Activated T-cell treated with anti-CD3 and anti-CD28 coated beads, Interleukin-2, amount 50 U/mL, for 24 hours (primary cell): ENCODE measurements around the gene MBD5.

Source experiments
- DNase-seq: peaks from one replicate; pipeline ENCODE4 v3.0.0-alpha.2; 2020
- H3K27ac Mint-ChIP-seq: 2 replicates; pipeline ENCODE4 v1.8.0; 2020; ENCODE audit warnings: mild to moderate bottlenecking, mixed read lengths
- H3K27me3 Mint-ChIP-seq: 2 replicates; pipeline ENCODE4 v1.8.0; 2020; ENCODE audit warnings: mixed read lengths
- H3K36me3 Mint-ChIP-seq: 2 replicates; pipeline ENCODE4 v1.8.0; 2020; ENCODE audit warnings: low read depth, mixed read lengths
- H3K4me1 Mint-ChIP-seq: 2 replicates; pipeline ENCODE4 v1.8.0; 2020; ENCODE audit warnings: low read depth, mixed read lengths
- H3K4me3 Mint-ChIP-seq: 2 replicates; pipeline ENCODE4 v1.8.0; 2020; ENCODE audit warnings: mild to moderate bottlenecking, moderate library complexity, mixed read lengths
- H3K9me3 Mint-ChIP-seq: 2 replicates; pipeline ENCODE4 v1.8.0; 2020; ENCODE audit warnings: mixed read lengths

Gene MBD5

DNA sequence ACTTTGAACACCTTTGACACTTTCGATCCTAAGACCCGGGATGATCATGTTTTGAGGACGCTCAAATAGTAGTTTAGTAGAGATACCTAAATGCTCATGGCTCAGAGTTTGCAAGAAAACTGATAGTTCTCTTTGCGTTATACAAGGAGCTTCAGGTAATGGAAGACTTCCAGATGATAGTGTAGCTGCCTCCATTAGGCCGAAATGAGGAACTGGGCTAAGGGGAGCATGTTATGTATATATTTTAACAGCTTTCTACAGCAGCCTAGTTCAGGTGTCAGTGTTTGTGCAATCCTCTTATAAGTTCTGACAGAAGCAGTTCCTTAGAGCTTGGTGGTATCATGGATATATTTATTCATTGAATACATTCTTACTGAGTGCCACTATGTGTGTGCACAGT, 496.9 kb downstream of the MBD5 start:
- H3K4me3 Mint-ChIP-seq: no peak overlapping the region
- no peak overlapping the region for H3K27ac Mint-ChIP-seq
- no peak for DNase-seq
- H3K27me3 Mint-ChIP-seq: no peaks in the 10 kb centered on the region
- no peaks in the 10 kb centered on the region for H3K36me3 Mint-ChIP-seq
- H3K4me1 Mint-ChIP-seq: peaks cover 41% of the 10 kb centered on the region
- no peaks in the 10 kb centered on the region for H3K9me3 Mint-ChIP-seq

DNA sequence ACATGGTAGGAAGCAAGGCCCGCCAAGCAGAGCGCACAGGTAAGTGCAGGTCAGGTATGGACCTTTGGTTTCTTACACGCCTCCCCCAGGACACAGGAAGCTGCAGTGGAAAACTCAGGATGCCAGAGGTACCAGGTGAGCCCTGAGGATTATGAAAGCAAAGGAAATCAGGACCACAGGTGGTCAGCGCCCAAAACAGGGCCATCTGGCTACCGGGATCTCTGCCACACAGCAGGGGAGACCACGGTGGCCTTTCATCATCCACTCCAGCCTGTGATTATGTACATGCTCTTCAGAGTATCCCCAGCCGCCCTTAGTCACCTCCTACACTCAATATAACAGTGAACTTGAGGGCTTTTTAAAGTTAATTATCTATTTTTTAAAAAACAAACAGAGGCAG, 498.1 kb downstream of the MBD5 start:
- no peaks in the 10 kb centered on the region for H3K36me3 Mint-ChIP-seq
- H3K27me3 Mint-ChIP-seq: no peaks in the 10 kb centered on the region
- no peak overlapping the region for H3K27ac Mint-ChIP-seq
- H3K4me3 Mint-ChIP-seq: no peak overlapping the region
- H3K9me3 Mint-ChIP-seq: no peaks in the 10 kb centered on the region
- no peak for DNase-seq
- peaks cover 48% of the 10 kb centered on the region for H3K4me1 Mint-ChIP-seq

DNA sequence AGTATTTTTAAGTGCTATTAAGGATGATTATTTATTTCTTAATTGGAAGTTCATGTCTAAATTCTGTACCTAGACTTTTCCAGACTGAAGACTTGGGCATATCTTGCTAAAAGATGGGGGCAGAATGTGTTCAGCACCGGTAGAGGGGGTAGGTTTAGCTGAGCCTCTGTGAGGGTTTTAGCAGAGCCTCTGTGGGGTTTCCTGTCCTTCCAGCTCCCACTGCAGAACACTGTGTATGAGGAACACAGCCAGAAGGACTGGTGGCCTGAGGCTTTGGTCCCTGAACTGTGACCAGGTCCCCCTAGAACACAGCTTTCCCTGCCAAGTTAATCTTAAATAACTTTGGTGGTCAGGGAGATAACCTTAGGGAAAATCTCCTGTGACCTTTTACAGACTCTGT, 500.3 kb downstream of the MBD5 start:
- Mint-ChIP-seq H3K4me1 (peaks cover 57% of the 10 kb centered on the region), H3K36me3 (no peaks in the 10 kb centered on the region), H3K9me3 (peaks cover 3% of the 10 kb centered on the region), H3K27ac (no peak overlapping the region), H3K27me3 (no peaks in the 10 kb centered on the region), H3K4me3 (no peak overlapping the region)
- DNase-seq: no peak

DNA sequence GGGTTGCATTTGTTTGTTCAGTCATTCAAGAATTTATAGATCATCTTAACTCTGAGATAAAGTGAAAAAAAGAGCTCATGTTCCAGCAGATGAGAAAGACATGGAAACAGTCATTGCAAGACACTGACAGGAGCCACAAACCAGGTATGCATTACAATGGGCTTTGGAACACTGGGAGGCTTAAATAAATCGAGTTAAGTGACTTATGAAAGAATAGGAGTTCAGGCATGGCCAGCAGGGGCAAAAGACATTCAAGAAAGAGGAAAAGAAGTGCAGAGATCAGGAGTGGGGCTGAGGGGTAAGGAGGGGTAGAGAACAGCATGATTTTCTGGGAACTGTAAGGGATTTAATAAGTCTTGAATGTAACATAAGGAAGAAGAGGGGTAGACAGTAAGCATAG, 502.4 kb downstream of the MBD5 start:
- DNase-seq: no peak
- peaks cover 3% of the 10 kb centered on the region for H3K9me3 Mint-ChIP-seq
- H3K4me3 Mint-ChIP-seq: no peak overlapping the region
- H3K36me3 Mint-ChIP-seq: no peaks in the 10 kb centered on the region
- no peaks in the 10 kb centered on the region for H3K27me3 Mint-ChIP-seq
- H3K27ac Mint-ChIP-seq: peak overlapping the region; percentile 65
- H3K4me1 Mint-ChIP-seq: peaks cover 76% of the 10 kb centered on the region

DNA sequence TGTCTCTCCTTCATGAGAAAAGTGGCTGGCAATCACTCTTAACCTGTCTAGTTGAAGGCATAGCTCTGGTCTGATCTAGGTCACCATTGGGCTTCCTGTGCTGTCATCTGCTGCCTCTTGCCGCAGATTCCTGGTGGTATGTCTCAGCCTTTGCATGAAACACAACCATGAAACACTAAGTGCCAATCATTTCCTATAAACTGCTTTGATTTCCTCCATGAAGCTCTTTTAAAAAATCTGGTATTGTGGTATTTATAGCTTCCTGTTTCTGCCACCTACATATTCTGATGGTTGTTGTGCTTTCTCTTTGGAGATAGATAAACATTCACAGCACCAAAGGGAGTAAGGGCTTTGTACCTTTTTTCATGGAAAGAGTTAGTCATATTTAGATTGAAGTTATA, 503.6 kb downstream of the MBD5 start:
- no peaks in the 10 kb centered on the region for H3K27me3 Mint-ChIP-seq
- DNase-seq: no peak
- no peaks in the 10 kb centered on the region for H3K36me3 Mint-ChIP-seq
- peak overlapping the region; percentile 81 for H3K27ac Mint-ChIP-seq
- peaks cover 87% of the 10 kb centered on the region for H3K4me1 Mint-ChIP-seq
- peaks cover 3% of the 10 kb centered on the region for H3K9me3 Mint-ChIP-seq
- peak overlapping the region; percentile 11 for H3K4me3 Mint-ChIP-seq

DNA sequence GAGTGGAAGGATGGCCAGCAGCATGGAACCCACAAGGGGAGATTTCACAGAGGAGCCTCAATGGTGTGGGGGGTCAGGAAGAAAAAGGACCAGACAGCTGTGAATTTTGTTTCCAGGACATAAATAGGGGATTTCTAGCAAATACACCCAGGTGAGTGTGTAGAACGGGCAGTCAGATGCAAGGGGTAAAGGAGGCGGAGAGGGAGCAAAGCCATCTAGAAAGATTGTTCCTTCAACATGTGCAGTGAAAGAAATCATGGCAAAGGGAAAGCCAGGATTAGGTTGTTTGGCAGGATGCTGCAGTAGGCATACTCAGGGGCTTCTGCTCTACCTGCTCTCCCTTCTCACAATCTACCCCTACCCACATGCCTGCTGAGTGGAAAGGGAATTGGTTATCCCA, 504.2 kb downstream of the MBD5 start:
- no peak for DNase-seq
- Mint-ChIP-seq H3K4me3 (peak overlapping the region; percentile 10), H3K9me3 (peaks cover 3% of the 10 kb centered on the region), H3K4me1 (peaks cover 93% of the 10 kb centered on the region), H3K36me3 (no peaks in the 10 kb centered on the region), H3K27ac (peak overlapping the region; percentile 81), H3K27me3 (no peaks in the 10 kb centered on the region)

DNA sequence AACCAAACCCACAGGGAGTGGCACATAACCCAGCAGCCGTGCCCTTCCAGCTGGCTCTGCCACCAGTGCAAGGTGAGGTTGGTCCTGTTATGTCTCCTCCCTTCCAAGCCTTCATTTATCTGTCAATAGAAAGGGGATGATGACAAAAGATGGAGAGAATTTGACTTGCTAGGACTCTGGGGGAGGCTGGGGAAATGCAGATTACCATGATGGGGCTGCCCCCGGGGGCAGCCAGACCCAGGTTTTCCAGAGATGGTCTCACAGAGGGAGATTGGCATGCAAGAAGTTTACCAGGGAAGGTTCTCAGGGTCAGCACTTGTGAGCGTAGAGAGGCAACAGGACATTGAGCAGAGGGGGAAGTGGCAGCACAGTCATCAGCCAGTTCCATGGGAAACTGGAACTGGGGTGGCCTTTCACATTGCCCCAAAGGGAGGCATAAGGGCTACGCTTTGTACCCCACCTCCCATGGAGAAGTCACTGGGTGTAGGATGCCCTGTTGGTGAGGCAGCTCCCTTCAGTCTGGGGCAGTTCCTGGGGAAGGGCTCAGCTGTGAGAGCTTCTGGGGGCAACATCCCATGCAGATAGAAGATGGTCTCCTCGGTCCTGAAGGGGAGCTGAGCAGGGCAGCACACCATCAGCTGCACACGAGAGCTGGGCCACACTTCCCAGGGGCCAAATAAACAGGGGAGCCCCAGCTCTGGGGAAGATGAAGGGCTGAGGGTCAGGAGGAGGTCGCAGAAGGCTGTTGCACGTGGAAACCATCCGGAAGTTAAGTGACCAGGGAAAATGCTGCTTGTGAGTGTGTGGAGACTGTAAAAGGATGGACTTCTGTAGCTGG, 505.8 kb downstream of the MBD5 start:
- H3K4me3 Mint-ChIP-seq: peak overlapping the region; percentile 3
- peaks cover 94% of the 10 kb centered on the region for H3K4me1 Mint-ChIP-seq
- no peaks in the 10 kb centered on the region for H3K36me3 Mint-ChIP-seq
- H3K27ac Mint-ChIP-seq: peak overlapping the region; percentile 90
- H3K27me3 Mint-ChIP-seq: no peaks in the 10 kb centered on the region
- DNase-seq: no peak
- peaks cover 3% of the 10 kb centered on the region for H3K9me3 Mint-ChIP-seq

DNA sequence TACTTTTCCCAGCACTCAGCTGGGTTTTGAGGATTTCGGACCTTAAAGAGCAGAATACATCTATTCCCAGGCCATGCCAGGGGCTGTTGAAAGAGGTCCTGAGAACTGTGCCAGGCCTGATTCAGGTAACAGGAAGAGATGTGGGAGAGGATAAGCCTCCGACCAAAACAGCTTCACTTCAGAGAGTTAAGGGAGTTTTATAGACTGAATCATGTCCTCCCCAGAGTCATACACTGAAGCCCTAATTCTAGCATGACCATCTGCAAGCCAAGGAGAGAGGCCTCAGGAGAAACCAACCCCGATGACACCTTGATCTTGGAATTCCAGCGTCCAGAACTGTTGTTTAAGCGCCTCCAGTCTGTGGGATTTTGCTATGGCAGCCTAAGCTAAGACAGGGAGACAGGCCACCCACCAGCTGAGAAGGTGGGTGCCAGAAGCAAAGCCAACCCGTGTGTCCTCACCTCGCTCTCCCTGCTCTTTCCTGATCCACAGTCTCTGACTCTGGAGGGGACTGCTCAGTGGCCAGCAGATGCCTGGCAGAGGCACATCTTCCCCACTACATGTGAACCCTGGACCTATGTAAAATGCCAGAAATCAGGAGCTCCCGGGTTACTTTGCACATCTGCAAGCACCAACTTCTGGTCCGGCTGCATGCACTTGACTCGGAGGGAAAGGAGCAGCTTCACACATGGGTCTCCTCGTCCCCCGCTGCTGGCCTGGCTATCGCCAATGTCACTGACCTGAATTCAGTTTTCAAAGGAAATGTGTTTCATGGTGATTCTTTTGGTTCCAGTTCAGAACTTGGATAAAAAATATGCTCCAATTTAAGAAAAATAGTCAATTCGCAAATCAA, 506.8 kb downstream of the MBD5 start:
- H3K4me3 Mint-ChIP-seq: peak overlapping the region; percentile 66
- no peaks in the 10 kb centered on the region for H3K27me3 Mint-ChIP-seq
- peaks cover 3% of the 10 kb centered on the region for H3K9me3 Mint-ChIP-seq
- peaks cover 84% of the 10 kb centered on the region for H3K4me1 Mint-ChIP-seq
- peak overlapping the region; percentile 90 for H3K27ac Mint-ChIP-seq
- no peaks in the 10 kb centered on the region for H3K36me3 Mint-ChIP-seq
- DNase-seq: peak; percentile 61

DNA sequence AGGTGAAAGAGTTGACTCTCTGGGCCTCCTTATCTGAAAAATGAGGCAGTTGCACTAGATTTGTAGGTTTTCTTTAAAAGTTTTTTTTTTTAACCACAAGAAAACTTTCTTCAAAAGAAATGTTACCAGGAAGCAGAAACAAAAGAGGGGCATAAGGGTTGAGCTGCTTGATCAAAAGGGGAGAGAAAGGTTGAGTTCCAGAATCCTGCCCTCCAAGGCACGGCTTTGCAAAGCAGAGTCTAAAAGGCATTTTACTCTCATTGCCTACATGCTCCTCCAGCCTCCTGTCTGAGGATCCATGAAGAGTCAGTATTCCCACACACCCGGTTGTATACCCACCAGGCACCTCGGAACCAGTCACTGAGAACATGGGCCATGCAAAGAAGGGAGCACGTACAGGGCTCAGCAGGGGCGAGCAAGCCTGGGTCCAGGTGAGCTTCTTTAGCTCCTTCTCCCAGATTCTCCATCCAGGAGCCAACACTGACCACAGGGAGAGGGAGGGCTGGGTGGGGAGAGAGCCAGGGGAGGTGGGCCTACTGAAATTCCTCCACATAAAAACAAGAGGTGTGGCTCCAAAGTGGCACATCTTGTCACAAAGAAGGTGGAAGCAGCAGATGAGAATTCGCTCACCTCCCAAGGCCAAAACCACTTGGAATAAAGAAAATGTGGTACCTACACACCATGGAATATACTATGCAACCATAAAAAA, 507.6 kb downstream of the MBD5 start:
- Mint-ChIP-seq H3K36me3 (no peaks in the 10 kb centered on the region), H3K4me3 (peak overlapping the region; percentile 66), H3K27me3 (no peaks in the 10 kb centered on the region), H3K27ac (peak overlapping the region; percentile 90), H3K4me1 (peaks cover 80% of the 10 kb centered on the region), H3K9me3 (peaks cover 3% of the 10 kb centered on the region)
- DNase-seq: peak; percentile 52

DNA sequence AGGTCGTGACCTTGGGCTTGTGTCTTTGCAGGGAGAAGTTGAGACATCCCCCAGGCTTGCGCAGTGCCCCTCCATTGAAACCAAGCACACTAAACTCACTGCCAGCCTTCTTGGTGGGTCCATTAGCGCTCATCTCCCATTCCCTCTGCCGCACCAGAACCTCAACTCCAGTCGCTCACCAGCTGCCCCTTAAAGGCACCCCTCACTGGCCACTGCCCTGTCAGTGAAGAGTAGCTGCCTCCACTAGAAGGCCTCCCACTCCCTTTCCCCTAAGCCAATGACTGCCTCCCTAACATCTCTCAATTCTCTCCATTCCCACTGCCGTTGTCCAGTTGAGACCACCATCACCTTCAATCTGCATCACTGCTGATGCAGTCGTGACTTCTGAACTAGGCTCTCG, 508.9 kb downstream of the MBD5 start:
- no peaks in the 10 kb centered on the region for H3K36me3 Mint-ChIP-seq
- DNase-seq: no peak
- peaks cover 76% of the 10 kb centered on the region for H3K4me1 Mint-ChIP-seq
- no peak overlapping the region for H3K4me3 Mint-ChIP-seq
- no peaks in the 10 kb centered on the region for H3K27me3 Mint-ChIP-seq
- H3K9me3 Mint-ChIP-seq: peaks cover 3% of the 10 kb centered on the region
- no peak overlapping the region for H3K27ac Mint-ChIP-seq

DNA sequence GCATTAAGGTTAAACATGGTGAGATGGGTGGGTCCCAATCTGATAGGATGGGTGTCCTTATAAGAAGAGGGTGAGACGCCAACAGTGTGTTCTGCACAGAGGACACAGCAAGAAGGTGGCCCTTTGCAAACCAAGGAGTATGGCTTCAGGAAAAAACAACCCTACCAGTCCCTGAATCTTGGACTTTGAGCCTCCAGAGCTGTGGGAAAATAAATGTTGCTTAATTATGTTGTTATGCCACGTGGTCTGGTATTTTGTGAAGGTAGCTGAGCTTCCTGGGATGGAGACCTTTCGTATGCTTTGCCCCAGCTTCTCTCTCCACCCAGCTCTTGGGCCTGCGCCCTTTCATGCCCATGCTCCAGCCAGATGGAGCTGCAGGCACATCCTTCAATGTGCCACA, 509.5 kb downstream of the MBD5 start:
- no peaks in the 10 kb centered on the region for H3K27me3 Mint-ChIP-seq
- no peak for DNase-seq
- no peaks in the 10 kb centered on the region for H3K36me3 Mint-ChIP-seq
- H3K4me1 Mint-ChIP-seq: peaks cover 72% of the 10 kb centered on the region
- no peak overlapping the region for H3K27ac Mint-ChIP-seq
- H3K4me3 Mint-ChIP-seq: no peak overlapping the region
- no peaks in the 10 kb centered on the region for H3K9me3 Mint-ChIP-seq

DNA sequence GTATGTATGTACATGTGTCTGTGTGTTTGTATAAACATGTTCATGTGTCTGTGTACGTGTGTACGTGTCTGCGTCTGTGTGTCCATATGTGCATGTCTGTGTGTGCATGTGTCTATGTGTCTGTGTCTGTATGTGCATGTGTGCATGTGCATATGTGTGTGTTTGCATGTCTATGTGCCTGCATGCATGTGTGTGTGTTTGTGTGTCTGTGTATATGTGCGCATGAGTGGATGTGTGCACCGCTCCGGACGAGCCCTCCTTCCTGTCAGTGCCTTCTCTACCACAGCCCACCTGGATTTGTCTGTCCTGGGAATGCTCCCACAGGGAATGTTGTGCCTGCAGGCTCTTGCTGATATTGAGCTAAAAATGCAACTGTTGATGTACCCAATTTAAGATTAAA, 510.3 kb downstream of the MBD5 start:
- Mint-ChIP-seq H3K36me3 (no peaks in the 10 kb centered on the region), H3K4me3 (no peak overlapping the region), H3K27ac (no peak overlapping the region), H3K27me3 (no peaks in the 10 kb centered on the region), H3K4me1 (peaks cover 65% of the 10 kb centered on the region), H3K9me3 (no peaks in the 10 kb centered on the region)
- no peak for DNase-seq

DNA sequence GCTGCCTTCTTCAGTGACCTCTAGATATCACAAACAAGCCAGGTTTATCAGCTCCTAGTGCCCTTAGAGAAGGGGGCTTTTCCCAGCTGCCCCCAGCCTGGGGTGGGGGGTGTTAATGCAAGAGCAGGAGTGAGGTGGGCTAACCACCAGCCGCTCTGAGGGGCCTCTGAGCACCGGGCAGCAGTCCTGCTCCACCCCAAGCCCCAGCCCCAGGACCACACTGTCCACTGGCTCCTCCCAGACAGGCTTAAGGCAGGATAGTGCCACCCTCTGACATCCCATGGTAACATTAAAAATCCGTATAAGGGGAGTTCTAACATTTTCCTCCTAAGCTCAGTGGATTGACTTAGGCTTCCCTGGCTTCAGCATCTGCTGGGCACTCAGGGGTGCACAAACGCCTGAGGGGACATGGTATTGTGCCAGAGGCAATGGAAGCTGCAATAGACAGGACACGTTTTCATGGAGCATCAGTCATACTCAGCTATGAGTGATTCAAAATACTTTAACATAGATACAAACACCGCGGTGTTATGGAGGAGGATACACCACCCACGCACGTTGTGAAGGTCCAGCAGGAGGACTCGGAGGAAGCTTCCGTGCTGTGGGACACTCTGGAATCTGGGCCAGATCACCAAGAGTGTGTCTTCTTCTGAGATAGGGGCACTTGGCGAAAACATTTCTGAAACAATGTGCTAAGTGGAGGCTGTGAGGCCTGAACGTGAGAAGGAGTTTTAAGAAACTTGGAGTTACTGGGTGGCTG, 511.0 kb downstream of the MBD5 start:
- Mint-ChIP-seq H3K27me3 (no peaks in the 10 kb centered on the region), H3K4me1 (peaks cover 59% of the 10 kb centered on the region), H3K36me3 (no peaks in the 10 kb centered on the region), H3K9me3 (no peaks in the 10 kb centered on the region), H3K27ac (no peak overlapping the region), H3K4me3 (no peak overlapping the region)
- DNase-seq: no peak

DNA sequence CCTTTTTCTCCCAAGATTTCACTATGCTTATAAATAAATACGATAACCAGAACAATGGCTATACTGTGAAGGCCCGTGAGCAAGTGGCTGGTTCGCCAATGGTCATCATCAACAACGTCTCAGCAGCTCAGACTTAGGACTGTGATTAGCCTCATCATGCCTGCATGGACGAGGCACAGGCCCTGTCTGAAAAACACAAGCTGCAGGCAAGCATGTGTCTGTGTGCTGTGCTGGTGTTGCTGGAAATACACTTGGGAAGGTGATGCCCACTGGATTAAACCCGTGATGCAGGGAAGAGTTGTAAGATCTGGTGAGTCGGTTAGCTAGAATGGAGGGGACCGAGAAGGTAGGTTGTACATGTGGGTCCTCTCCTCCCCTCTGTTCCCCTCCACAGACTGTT, 512.1 kb downstream of the MBD5 start:
- Mint-ChIP-seq H3K36me3 (no peaks in the 10 kb centered on the region), H3K4me1 (peaks cover 53% of the 10 kb centered on the region)

More for the DNA sequence above, 512.1 kb downstream of the MBD5 start:
- H3K4me3 Mint-ChIP-seq: no peak overlapping the region
- H3K27me3 Mint-ChIP-seq: no peaks in the 10 kb centered on the region
- no peaks in the 10 kb centered on the region for H3K9me3 Mint-ChIP-seq
- DNase-seq: no peak
- H3K27ac Mint-ChIP-seq: no peak overlapping the region
